H1 (cell line): ENCODE data around the gene SSPN. TPM values are rescaled to one million over a fixed set of nuclear protein-coding genes. Genes with fewer than 3 reads are reported as not detected.

Experiments
- CTCF ChIA-PET: fragments of 300-600 bp; sonication (Branson Sonifier 250); formaldehyde crosslinking; loops from one replicate; lab custom pipeline; 2021; ENCODE audit not compliant: partially characterized antibody; lab: Charles Lee
- POLR2A ChIA-PET: fragments of 300-600 bp; sonication (Branson Sonifier 250); formaldehyde crosslinking; loops from one replicate; lab custom pipeline; 2021; ENCODE audit warnings: inconsistent platforms; ENCODE audit not compliant: partially characterized antibody; lab: Charles Lee
- DNase-seq, 2 experiments: peaks; one replicate each; pipeline versions ENCODE4 v3.0.0 to v3.0.0-alpha.2; 2010 to 2022; ENCODE audit warnings: low spot score in 2 of 2, low read depth in 1 of 2, mixed read lengths in 1 of 2
- FAIRE-seq: peaks from 2 replicates; lab custom pipeline; 2011; peaks lifted over from hg19 to GRCh38; lab: Jason Lieb, UNC
- H2AFZ ChIP-seq: 2 replicates; pipeline ENCODE4 v1.8.1; 2012; ENCODE audit warnings: low read length, inconsistent platforms
- H2AK5ac ChIP-seq: 2 replicates; pipeline ENCODE4 v1.6.1; 2013; ENCODE audit warnings: low read depth, low read length
- H2BK120ac ChIP-seq: replicated peaks from 2 replicates; pipeline ENCODE3; 2013; ENCODE audit warnings: low read depth, low read length, inconsistent platforms
- H2BK12ac ChIP-seq: 2 replicates; pipeline ENCODE4 v1.6.1; 2013; ENCODE audit warnings: low read depth, low read length
- H2BK15ac ChIP-seq: 2 replicates; pipeline ENCODE4 v1.6.1; 2013; ENCODE audit warnings: low read length
- H2BK20ac ChIP-seq: 2 replicates; pipeline ENCODE4 v1.6.1; 2013; ENCODE audit warnings: low read length
- H2BK5ac ChIP-seq: 2 replicates; pipeline ENCODE4 v1.6.1; 2013; ENCODE audit warnings: low read depth, low read length
- H3K14ac ChIP-seq: 2 replicates; pipeline ENCODE4 v1.6.1; 2013; ENCODE audit warnings: inconsistent platforms; ENCODE audit not compliant: insufficient read length
- H3K18ac ChIP-seq: 2 replicates; pipeline ENCODE4 v1.6.1; 2013; ENCODE audit warnings: low read length; ENCODE audit errors: extremely low read depth
- H3K23ac ChIP-seq: 2 replicates; pipeline ENCODE4 v1.6.1; 2013; ENCODE audit warnings: inconsistent platforms; ENCODE audit not compliant: insufficient read length
- H3K23me2 ChIP-seq: 2 replicates; pipeline ENCODE4 v1.6.1; 2013; ENCODE audit warnings: low read depth, low read length
- H3K27ac ChIP-seq: 2 replicates; pipeline ENCODE4 v1.6.1; 2011; ENCODE audit warnings: low read depth, low read length, inconsistent platforms
- H3K27me3 ChIP-seq, 4 experiments: replicated peaks in 1 of 4; 1 replicate in 1 of 4; 2 replicates in 3 of 4; pipeline versions ENCODE4 v1.6.1 to v1.8.1; 2011 to 2013; ENCODE audit warnings: low read length in 3 of 4, mild to moderate bottlenecking in 3 of 4, inconsistent platforms in 2 of 4, mixed read lengths in 2 of 4, moderate library complexity in 1 of 4; ENCODE audit not compliant: control insufficient read depth in 3 of 4, insufficient read depth in 3 of 4; ENCODE audit errors: extremely low read depth in 1 of 4
- H3K36me3 ChIP-seq, 4 experiments: 2 replicates each; pipeline versions ENCODE4 v1.6.1 to v1.8.1; 2011 to 2013; ENCODE audit warnings: mild to moderate bottlenecking in 4 of 4, low read length in 3 of 4, moderate library complexity in 2 of 4, control low read depth in 1 of 4, inconsistent platforms in 1 of 4; ENCODE audit not compliant: insufficient read depth in 4 of 4, control insufficient read depth in 2 of 4
- H3K4ac ChIP-seq: replicated peaks from 2 replicates; pipeline ENCODE3; 2013; ENCODE audit warnings: low read length, low read depth, mixed read lengths, inconsistent platforms; ENCODE audit not compliant: insufficient read length
- H3K4me1 ChIP-seq, 4 experiments: replicated peaks in 1 of 4; 1 replicate in 1 of 4; 2 replicates in 3 of 4; pipeline versions ENCODE4 v1.6.1 to v1.8.1; 2011 to 2013; ENCODE audit warnings: low read length in 3 of 4, inconsistent platforms in 2 of 4, mixed read lengths in 1 of 4; ENCODE audit not compliant: insufficient read depth in 4 of 4, control insufficient read depth in 3 of 4
- H3K4me2 ChIP-seq, 2 experiments: 2 replicates each; pipeline versions ENCODE4 v1.6.1 to v1.8.1; 2011 to 2013; ENCODE audit warnings: low read depth in 2 of 2, low read length in 2 of 2, control low read depth in 1 of 2, inconsistent platforms in 1 of 2, mild to moderate bottlenecking in 1 of 2; ENCODE audit not compliant: insufficient read depth in 1 of 2
- H3K4me3 ChIP-seq, 4 experiments: fragments of 200-600, 300-600 bp in 1 of 4; sonication (generic), shearing (Covaris generic), sonication (Bioruptor Twin) in 1 of 4; 2 replicates each; pipeline versions ENCODE4 v1.5.1 to v1.8.1; 2011 to 2016; ENCODE audit warnings: low read length in 4 of 4, low read depth in 3 of 4, control low read depth in 2 of 4, inconsistent platforms in 2 of 4, mild to moderate bottlenecking in 2 of 4, mixed read lengths in 1 of 4, moderate library complexity in 1 of 4; ENCODE audit not compliant: insufficient read depth in 2 of 4; ENCODE audit errors: extremely low read depth in 1 of 4
- H3K56ac ChIP-seq: replicated peaks from 2 replicates; pipeline ENCODE3; 2013; ENCODE audit warnings: low read depth, mild to moderate bottlenecking, mixed read lengths, low read length, inconsistent platforms; ENCODE audit not compliant: insufficient read length
- H3K79me1 ChIP-seq: 2 replicates; pipeline ENCODE4 v1.6.1; 2013; ENCODE audit warnings: low read depth, low read length, control low read depth
- H3K79me2 ChIP-seq, 2 experiments: 2 replicates each; pipeline versions ENCODE4 v1.6.1 to v1.8.1; 2012 to 2013; ENCODE audit warnings: low read length in 2 of 2, mild to moderate bottlenecking in 2 of 2, inconsistent platforms in 1 of 2; ENCODE audit not compliant: insufficient read depth in 2 of 2, control insufficient read depth in 1 of 2
- H3K9ac ChIP-seq, 4 experiments: replicated peaks in 1 of 4; 1 replicate in 1 of 4; 2 replicates in 3 of 4; pipeline versions ENCODE4 v1.6.1 to v1.8.1; 2011 to 2013; ENCODE audit warnings: low read depth in 3 of 4, low read length in 3 of 4, control low read depth in 2 of 4, mild to moderate bottlenecking in 2 of 4, moderate library complexity in 2 of 4, inconsistent platforms in 1 of 4; ENCODE audit errors: extremely low read depth in 1 of 4
- H3K9me3 ChIP-seq, 2 experiments: 2 replicates each; pipeline versions ENCODE4 v1.6.1 to v1.8.1; 2012 to 2013; ENCODE audit warnings: mild to moderate bottlenecking in 2 of 2, moderate library complexity in 2 of 2, control low read depth in 1 of 2, inconsistent platforms in 1 of 2, low read depth in 1 of 2, low read length in 1 of 2, mixed read lengths in 1 of 2; ENCODE audit not compliant: insufficient read depth in 2 of 2
- H4K20me1 ChIP-seq, 2 experiments: replicated peaks in 1 of 2; 2 replicates each; pipeline versions ENCODE3 to v1.8.1; 2011 to 2013; ENCODE audit warnings: inconsistent platforms in 2 of 2, low read length in 2 of 2, mild to moderate bottlenecking in 1 of 2; ENCODE audit not compliant: insufficient read depth in 2 of 2, control insufficient read depth in 1 of 2
- H4K5ac ChIP-seq: 2 replicates; pipeline ENCODE4 v1.6.1; 2013; ENCODE audit warnings: low read length, low read depth, mixed read lengths, inconsistent platforms; ENCODE audit not compliant: insufficient read length
- H4K8ac ChIP-seq: 2 replicates; pipeline ENCODE4 v1.8.0; 2013; ENCODE audit warnings: mild to moderate bottlenecking, moderate library complexity, low read length, inconsistent platforms; ENCODE audit not compliant: insufficient read depth; ENCODE audit errors: extremely low read depth
- H4K91ac ChIP-seq: replicated peaks from 2 replicates; pipeline ENCODE3; 2013; ENCODE audit warnings: low read length, mixed read lengths, inconsistent platforms; ENCODE audit not compliant: insufficient read length
- NANOG ChIP-seq: IDR thresholded peaks from 2 replicates; pipeline ENCODE4 v1.6.1; 2011; ENCODE audit warnings: low read length, low read depth, mild to moderate bottlenecking, inconsistent platforms; ENCODE audit not compliant: insufficient read depth, poor library complexity, severe bottlenecking
- SRF ChIP-seq: IDR thresholded peaks from 2 replicates; pipeline ENCODE4 v1.6.1; 2011; ENCODE audit warnings: mild to moderate bottlenecking, low read depth, low read length, moderate library complexity
- WGBS, 2 experiments: shearing (Covaris generic) in 1 of 2; methylation state at CpG; one replicate each; pipeline versions ENCODE4 v1.1.6 to v1.1.7; 2013 to 2015; ENCODE audit warnings: low lambda C conversion rate in 2 of 2, mixed read lengths in 2 of 2, inconsistent platforms in 1 of 2, low coverage in 1 of 2, missing lambda C conversion rate in 1 of 2; ENCODE audit not compliant: insufficient replicate concordance in 2 of 2, insufficient coverage in 1 of 2, insufficient read length in 1 of 2; ENCODE audit errors: extremely low coverage in 1 of 2, missing lambda C conversion rate in 1 of 2; 5-methylcytosine and 5-hydroxymethylcytosine counted together
- polyA plus RNA-seq, 7 experiments: library from polyadenylated mRNA; depleted of rRNA in 3 of 7; stranded (reverse) in 5 of 7; unstranded in 2 of 7; fragments of >200 nt in 5 of 7; fragments of 200-250 nt in 2 of 7; gene quantifications; 1 replicate in 5 of 7; 2 replicates in 1 of 7; 4 replicates in 1 of 7; pipeline versions ENCODE4 v1.2.1 to v1.2.3, GENCODE V29; 2011 to 2013; ENCODE audit warnings: missing spikeins in 2 of 7, mixed read lengths in 2 of 7
- total RNA-seq: library from RNA; stranded (reverse); fragmentation: NEBNext Ultra II Directional; extraction: Animal tissue kit (Norgen Biotek cat#: 25700); gene quantifications from 2 replicates; pipeline ENCODE4 v1.2.1, GENCODE V29; 2021
- TF ChIP-seq, protein P1 (sequence below): IDR thresholded peaks from 2 replicates; pipeline ENCODE4 v1.6.1; 2012; ENCODE audit warnings: low read length, inconsistent platforms
- TF ChIP-seq, protein P2 (sequence below), 3 experiments: IDR thresholded peaks; 1 replicate in 2 of 3; 2 replicates in 1 of 3; pipeline versions ENCODE4 v1.5.1 to v1.6.1; 2011; ENCODE audit warnings: low read length in 3 of 3, mild to moderate bottlenecking in 3 of 3, inconsistent platforms in 2 of 3, low read depth in 1 of 3, moderate library complexity in 1 of 3; ENCODE audit not compliant: insufficient read depth in 1 of 3; ENCODE audit errors: control extremely low read depth in 1 of 3

Gene SSPN
- total and polyA plus RNA-seq, 2 of the 8 experiments (the other 6 are each of a cell fraction or from before 2014, with no cell fraction given): 0.86 to 1.8 TPM

GRCh38 chr12:26298785-26299621, 103.6 kb downstream of the SSPN start:
- H2AK5ac ChIP-seq: no peak overlapping the region
- H3K56ac ChIP-seq: no peak overlapping the region
- H3K4ac ChIP-seq: no peak overlapping the region
- H3K23ac ChIP-seq: no peak overlapping the region
- H2AFZ ChIP-seq: no peak overlapping the region
- H3K4me3 ChIP-seq: no peak overlapping the region
- H3K79me2 ChIP-seq: no peaks in the 10 kb centered on the region
- H3K9me3 ChIP-seq: no peaks in the 10 kb centered on the region
- H3K36me3 ChIP-seq: no peaks in the 10 kb centered on the region
- POLR2A ChIA-PET: no interaction called here
- FAIRE-seq (no peak), DNase-seq (no peak)
- no peaks in the 10 kb centered on the region for H3K4me1 ChIP-seq
- no peak overlapping the region for H2BK5ac ChIP-seq
- no peaks in the 10 kb centered on the region for H3K79me1 ChIP-seq
- H2BK120ac ChIP-seq: no peak overlapping the region
- no peak overlapping the region for H3K27ac ChIP-seq
- 88% methylated on average over 6 of the region's 6 CpGs; no CpG with 5 or more reads in 1 of the 2 experiments for WGBS, 2 experiments
- no peaks in the 10 kb centered on the region for H4K20me1 ChIP-seq
- no peak overlapping the region for H2BK20ac ChIP-seq
- no peak overlapping the region for H3K9ac ChIP-seq
- no peaks in the 10 kb centered on the region; a peak in 2 of 7 replicates for H3K27me3 ChIP-seq
- H3K4me2 ChIP-seq: no peak overlapping the region
- H4K91ac ChIP-seq: no peak overlapping the region
- no peak overlapping the region for H4K8ac ChIP-seq
- CTCF ChIA-PET: interaction anchor here (1.6 kb wide), 1 partner anchor 43 kb away, joined by 4 read pairs; no protein-coding TSS in a partner anchor
- no peak overlapping the region for H2BK12ac ChIP-seq
- H4K5ac ChIP-seq: no peak overlapping the region
- H2BK15ac ChIP-seq: no peak overlapping the region
- no peak overlapping the region for H3K14ac ChIP-seq
- no peaks in the 10 kb centered on the region for H3K23me2 ChIP-seq
- no peak for TF ChIP-seq NANOG
- TF ChIP-seq, protein P1, sequence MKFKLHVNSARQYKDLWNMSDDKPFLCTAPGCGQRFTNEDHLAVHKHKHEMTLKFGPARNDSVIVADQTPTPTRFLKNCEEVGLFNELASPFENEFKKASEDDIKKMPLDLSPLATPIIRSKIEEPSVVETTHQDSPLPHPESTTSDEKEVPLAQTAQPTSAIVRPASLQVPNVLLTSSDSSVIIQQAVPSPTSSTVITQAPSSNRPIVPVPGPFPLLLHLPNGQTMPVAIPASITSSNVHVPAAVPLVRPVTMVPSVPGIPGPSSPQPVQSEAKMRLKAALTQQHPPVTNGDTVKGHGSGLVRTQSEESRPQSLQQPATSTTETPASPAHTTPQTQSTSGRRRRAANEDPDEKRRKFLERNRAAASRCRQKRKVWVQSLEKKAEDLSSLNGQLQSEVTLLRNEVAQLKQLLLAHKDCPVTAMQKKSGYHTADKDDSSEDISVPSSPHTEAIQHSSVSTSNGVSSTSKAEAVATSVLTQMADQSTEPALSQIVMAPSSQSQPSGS: no peak
- no peak for TF ChIP-seq SRF
- TF ChIP-seq, protein P2, sequence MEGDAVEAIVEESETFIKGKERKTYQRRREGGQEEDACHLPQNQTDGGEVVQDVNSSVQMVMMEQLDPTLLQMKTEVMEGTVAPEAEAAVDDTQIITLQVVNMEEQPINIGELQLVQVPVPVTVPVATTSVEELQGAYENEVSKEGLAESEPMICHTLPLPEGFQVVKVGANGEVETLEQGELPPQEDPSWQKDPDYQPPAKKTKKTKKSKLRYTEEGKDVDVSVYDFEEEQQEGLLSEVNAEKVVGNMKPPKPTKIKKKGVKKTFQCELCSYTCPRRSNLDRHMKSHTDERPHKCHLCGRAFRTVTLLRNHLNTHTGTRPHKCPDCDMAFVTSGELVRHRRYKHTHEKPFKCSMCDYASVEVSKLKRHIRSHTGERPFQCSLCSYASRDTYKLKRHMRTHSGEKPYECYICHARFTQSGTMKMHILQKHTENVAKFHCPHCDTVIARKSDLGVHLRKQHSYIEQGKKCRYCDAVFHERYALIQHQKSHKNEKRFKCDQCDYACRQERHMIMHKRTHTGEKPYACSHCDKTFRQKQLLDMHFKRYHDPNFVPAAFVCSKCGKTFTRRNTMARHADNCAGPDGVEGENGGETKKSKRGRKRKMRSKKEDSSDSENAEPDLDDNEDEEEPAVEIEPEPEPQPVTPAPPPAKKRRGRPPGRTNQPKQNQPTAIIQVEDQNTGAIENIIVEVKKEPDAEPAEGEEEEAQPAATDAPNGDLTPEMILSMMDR (IDR thresholded peaks at IDR 0.05; ENCODE audit: control extremely low read depth in 1 of 3, insufficient read depth in 1 of 3, low read depth in 1 of 3, low read length in 3 of 3): peak in 1 of 3 experiments; percentile 6; a peak in 1 of 4 replicates
- H3K18ac ChIP-seq: no peak overlapping the region
